ENCODE measurements around the gene PHACTR4. TPM values are rescaled to one million over a fixed set of nuclear protein-coding genes. Genes with fewer than 3 reads are reported as not detected.
"Not testable (repeated sequence)": the region's sequence is repeated elsewhere in the genome, so short reads cannot be mapped to it uniquely, and the experiment has no call there.

Gene PHACTR4
- polyA plus RNA-seq (2014; cell fraction: cytosol; rRNA removed): 12.3 and 12.5 TPM in 2 replicates
- polyA plus RNA-seq (2014; cell fraction: nucleus; rRNA removed): 3.6 and 7.2 TPM in 2 replicates

- DNase-seq (ENCODE audit: low spot score): peak; percentile 96
Measured at GRCh38 chr1:28369371-28370238, at the start of gene PHACTR4. TSS of gene PHACTR4 (plus strand) at chr1:28369740. CDS start at chr1:28407448, 37,708 bp downstream.

GRCh38 chr1:28322194-28322593, 47.3 kb upstream of the PHACTR4 start:
- DNase-seq (ENCODE audit: low spot score): no peak

GRCh38 chr1:28323720-28324119, 45.8 kb upstream of the PHACTR4 start:
- DNase-seq (ENCODE audit: low spot score): no peak

- no peak for DNase-seq (ENCODE audit: low spot score)
Measured at GRCh38 chr1:28326515-28326914, 43.0 kb upstream of the PHACTR4 start.

GRCh38 chr1:28326984-28327383, 42.6 kb upstream of the PHACTR4 start:
- DNase-seq (ENCODE audit: low spot score): no peak

GRCh38 chr1:28327431-28327830, 42.1 kb upstream of the PHACTR4 start:
- DNase-seq (ENCODE audit: low spot score): not testable (repeated sequence)

- no peak for DNase-seq (ENCODE audit: low spot score)
Measured at GRCh38 chr1:28328228-28328648, 41.3 kb upstream of the PHACTR4 start.

- DNase-seq (ENCODE audit: low spot score): peak; percentile 16
Measured at GRCh38 chr1:28329395-28330153, 40.0 kb upstream of the PHACTR4 start.

- no peak for DNase-seq (ENCODE audit: low spot score)
Measured at GRCh38 chr1:28338897-28339296, 30.6 kb upstream of the PHACTR4 start.

- DNase-seq (ENCODE audit: low spot score): no peak
Measured at GRCh38 chr1:28339551-28339950, 30.0 kb upstream of the PHACTR4 start.

GRCh38 chr1:28340221-28340974, 29.1 kb upstream of the PHACTR4 start:
- no peak for DNase-seq (ENCODE audit: low spot score)

GRCh38 chr1:28341591-28341990, 27.9 kb upstream of the PHACTR4 start:
- DNase-seq (ENCODE audit: low spot score): no peak

GRCh38 chr1:28343405-28343804, 26.1 kb upstream of the PHACTR4 start:
- DNase-seq (ENCODE audit: low spot score): no peak

GRCh38 chr1:28353248-28353810, 16.2 kb upstream of the PHACTR4 start:
- not testable (repeated sequence) for DNase-seq (ENCODE audit: low spot score)

GRCh38 chr1:28354121-28354520, 15.4 kb upstream of the PHACTR4 start:
- no peak for DNase-seq (ENCODE audit: low spot score)

- peak; percentile 27 for DNase-seq (ENCODE audit: low spot score)
Measured at GRCh38 chr1:28358716-28359115, 10.8 kb upstream of the PHACTR4 start.

GRCh38 chr1:28359592-28360239, 9.8 kb upstream of the PHACTR4 start:
- peak; percentile 62 for DNase-seq (ENCODE audit: low spot score)

- DNase-seq (ENCODE audit: low spot score): no peak
Measured at GRCh38 chr1:28364888-28365287, 4.7 kb upstream of the PHACTR4 start.

- DNase-seq (ENCODE audit: low spot score): no peak
Measured at GRCh38 chr1:28365864-28366263, 3.7 kb upstream of the PHACTR4 start.

GRCh38 chr1:28368608-28369007, 932 bp upstream of the PHACTR4 start:
- DNase-seq (ENCODE audit: low spot score): not testable (repeated sequence)
